ENCODE results near the gene UBR2.

DNA sequence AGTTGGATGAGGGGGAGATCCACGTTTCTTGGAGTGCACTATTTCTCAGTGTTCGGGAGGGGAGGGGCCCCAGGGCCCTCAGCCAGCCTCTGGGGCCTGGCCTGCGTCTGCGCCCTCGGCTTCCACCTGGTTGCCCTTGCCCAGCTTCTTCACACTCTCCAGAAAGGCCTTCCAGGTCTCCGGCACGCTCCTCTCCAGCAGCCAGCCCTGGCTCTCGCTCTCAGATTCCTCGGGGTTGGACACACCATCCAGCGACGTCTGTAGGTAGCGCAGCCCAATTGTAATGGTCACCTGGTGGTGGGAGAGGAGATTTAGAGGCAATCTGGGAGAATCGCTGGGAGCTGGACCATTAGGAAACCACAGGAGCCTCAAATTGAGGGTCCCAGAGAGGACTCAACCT is 134.4 kb downstream of the UBR2 start:
- TF ChIP-seq, protein P1, sequence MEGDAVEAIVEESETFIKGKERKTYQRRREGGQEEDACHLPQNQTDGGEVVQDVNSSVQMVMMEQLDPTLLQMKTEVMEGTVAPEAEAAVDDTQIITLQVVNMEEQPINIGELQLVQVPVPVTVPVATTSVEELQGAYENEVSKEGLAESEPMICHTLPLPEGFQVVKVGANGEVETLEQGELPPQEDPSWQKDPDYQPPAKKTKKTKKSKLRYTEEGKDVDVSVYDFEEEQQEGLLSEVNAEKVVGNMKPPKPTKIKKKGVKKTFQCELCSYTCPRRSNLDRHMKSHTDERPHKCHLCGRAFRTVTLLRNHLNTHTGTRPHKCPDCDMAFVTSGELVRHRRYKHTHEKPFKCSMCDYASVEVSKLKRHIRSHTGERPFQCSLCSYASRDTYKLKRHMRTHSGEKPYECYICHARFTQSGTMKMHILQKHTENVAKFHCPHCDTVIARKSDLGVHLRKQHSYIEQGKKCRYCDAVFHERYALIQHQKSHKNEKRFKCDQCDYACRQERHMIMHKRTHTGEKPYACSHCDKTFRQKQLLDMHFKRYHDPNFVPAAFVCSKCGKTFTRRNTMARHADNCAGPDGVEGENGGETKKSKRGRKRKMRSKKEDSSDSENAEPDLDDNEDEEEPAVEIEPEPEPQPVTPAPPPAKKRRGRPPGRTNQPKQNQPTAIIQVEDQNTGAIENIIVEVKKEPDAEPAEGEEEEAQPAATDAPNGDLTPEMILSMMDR (IDR thresholded peaks at IDR 0.05; ENCODE audit: low read depth, low read length), result no peak
- TF ChIP-seq EZH2phosphoT487 (IDR thresholded peaks at IDR 0.05; ENCODE audit: low read depth), result no peak

Data from OCI-LY3 (cell line).